Ishikawa (cell line): ENCODE results near the gene GSTM2.
A peak's percentile ranks its signal among the peaks of the same experiment; 100 is the strongest.

Experiments
- CEBPB ChIP-seq: IDR thresholded peaks from 2 replicates; pipeline ENCODE4 v1.6.1; 2012
- CREB1 ChIP-seq: IDR thresholded peaks from 2 replicates; pipeline ENCODE4 v1.6.1; 2012; ENCODE audit warnings: low read depth
- EGR1 ChIP-seq: IDR thresholded peaks from 2 replicates; pipeline ENCODE4 v1.6.1; 2012
- EP300 ChIP-seq: IDR thresholded peaks from 2 replicates; pipeline ENCODE4 v1.6.1; 2012; ENCODE audit warnings: borderline replicate concordance
- FOXM1 ChIP-seq: IDR thresholded peaks from 2 replicates; pipeline ENCODE4 v1.6.1; 2012; ENCODE audit warnings: low read depth, borderline replicate concordance
- MAX ChIP-seq: IDR thresholded peaks from 2 replicates; pipeline ENCODE4 v1.6.1; 2012
- NFIC ChIP-seq: IDR thresholded peaks from 2 replicates; pipeline ENCODE4 v1.6.1; 2012
- RAD21 ChIP-seq: IDR thresholded peaks from 2 replicates; pipeline ENCODE4 v1.6.1; 2012; ENCODE audit warnings: low read depth
- REST ChIP-seq: IDR thresholded peaks from 2 replicates; pipeline ENCODE4 v1.6.1; 2012; ENCODE audit warnings: low read depth, mild to moderate bottlenecking
- TAF1 ChIP-seq: IDR thresholded peaks from 2 replicates; pipeline ENCODE4 v1.6.1; 2012; ENCODE audit warnings: low read depth, mild to moderate bottlenecking
- TCF12 ChIP-seq: IDR thresholded peaks from 2 replicates; pipeline ENCODE4 v1.6.1; 2012; ENCODE audit warnings: low read depth
- TEAD4 ChIP-seq: IDR thresholded peaks from 2 replicates; pipeline ENCODE4 v1.6.1; 2012
- USF1 ChIP-seq: IDR thresholded peaks from 2 replicates; pipeline ENCODE4 v1.6.1; 2012
- YY1 ChIP-seq: IDR thresholded peaks from 2 replicates; pipeline ENCODE4 v1.6.1; 2012; ENCODE audit warnings: low read depth
- ZBTB7A ChIP-seq: IDR thresholded peaks from 2 replicates; pipeline ENCODE4 v1.6.1; 2012; ENCODE audit warnings: low read depth

GSTM2 gene

GRCh38 chr1:109626682-109627408 is 41.0 kb upstream of the GSTM2 start:
- TF ChIP-seq TEAD4 (no peak), YY1 (no peak), REST (no peak), EGR1 (no peak), TCF12 (no peak), TAF1 (no peak), NFIC (no peak), CREB1 (no peak), EP300 (no peak), ZBTB7A (no peak), FOXM1 (no peak), RAD21 (no peak), CEBPB (no peak)

GRCh38 chr1:109627692-109628399 is 40.0 kb upstream of the GSTM2 start:
- TF ChIP-seq TEAD4, result no peak
- TF ChIP-seq YY1, result no peak

- TF ChIP-seq TCF12, result no peak
- TF ChIP-seq MAX, result 0 out of 2 replicates have a peak, but pooled peaks have one; percentile 2
- TF ChIP-seq EP300, result 0 out of 2 replicates have a peak, but pooled peaks have one; percentile 14
Measured at GRCh38 chr1:109628540-109629321, 39.1 kb upstream of the GSTM2 start.

- no peak for TF ChIP-seq CREB1
- no peak for TF ChIP-seq EP300
- TF ChIP-seq TCF12, result no peak
- TF ChIP-seq USF1, result no peak
- TF ChIP-seq TEAD4, result no peak
- no peak for TF ChIP-seq ZBTB7A
- TF ChIP-seq REST, result no peak
- TF ChIP-seq CEBPB, result no peak
- TF ChIP-seq FOXM1, result no peak
- TF ChIP-seq RAD21, result no peak
- no peak for TF ChIP-seq MAX
Measured at GRCh38 chr1:109629372-109630030, 38.4 kb upstream of the GSTM2 start.

GRCh38 chr1:109630081-109630897 is 37.6 kb upstream of the GSTM2 start:
- TF ChIP-seq RAD21 (peak; percentile 34), TAF1 (no peak), TCF12 (no peak), ZBTB7A (peak; percentile 63; the same call in 1 of the 2 replicates)
